Trophoblast cell (in vitro differentiated cells and primary cell): ENCODE results near the gene OR52E4.

Experiments
- DNase-seq, 2 donors: peaks; one replicate each; pipeline ENCODE4 v3.0.0-alpha.2; 2016
- H2AFZ ChIP-seq: 2 replicates; pipeline ENCODE4 v1.6.1; 2013; ENCODE audit warnings: low read length, moderate library complexity, mild to moderate bottlenecking; ENCODE audit not compliant: insufficient read depth, poor library complexity
- H2AK5ac ChIP-seq: 2 replicates; pipeline ENCODE4 v1.6.1; 2013; ENCODE audit warnings: mild to moderate bottlenecking, low read length
- H2BK120ac ChIP-seq: 2 replicates; pipeline ENCODE4 v1.6.1; 2013; ENCODE audit warnings: low read length, mild to moderate bottlenecking, moderate library complexity; ENCODE audit not compliant: insufficient read depth, poor library complexity
- H2BK12ac ChIP-seq: 2 replicates; pipeline ENCODE4 v1.6.1; 2013; ENCODE audit warnings: mild to moderate bottlenecking, low read length, moderate library complexity
- H2BK5ac ChIP-seq: 2 replicates; pipeline ENCODE4 v1.6.1; 2013; ENCODE audit warnings: low read length, low read depth, moderate library complexity, mild to moderate bottlenecking; ENCODE audit not compliant: poor library complexity
- H3K14ac ChIP-seq: 2 replicates; pipeline ENCODE4 v1.6.1; 2013; ENCODE audit warnings: mild to moderate bottlenecking, low read length
- H3K18ac ChIP-seq: 2 replicates; pipeline ENCODE4 v1.6.1; 2013; ENCODE audit warnings: mild to moderate bottlenecking, low read length
- H3K23ac ChIP-seq: 2 replicates; pipeline ENCODE4 v1.6.1; 2013; ENCODE audit warnings: low read length
- H3K27ac ChIP-seq: 2 replicates; pipeline ENCODE4 v1.5.1; 2013; ENCODE audit warnings: low read depth, mild to moderate bottlenecking, inconsistent platforms, low read length, moderate library complexity
- H3K27me3 ChIP-seq: 2 replicates; pipeline ENCODE4 v1.6.1; 2013; ENCODE audit warnings: inconsistent platforms, mild to moderate bottlenecking, low read length, moderate library complexity; ENCODE audit not compliant: insufficient read depth
- H3K36me3 ChIP-seq, 2 experiments: 1 replicate in 1 of 2; 2 replicates in 1 of 2; pipeline ENCODE4 v1.6.1; 2013; ENCODE audit warnings: low read length in 2 of 2, mild to moderate bottlenecking in 2 of 2, moderate library complexity in 1 of 2; ENCODE audit not compliant: insufficient read depth in 2 of 2, control insufficient read depth in 1 of 2
- H3K4ac ChIP-seq: 2 replicates; pipeline ENCODE4 v1.6.1; 2013; ENCODE audit warnings: low read depth, mild to moderate bottlenecking, low read length, moderate library complexity
- H3K4me1 ChIP-seq, 2 experiments: 1 replicate in 1 of 2; 2 replicates in 1 of 2; pipeline ENCODE4 v1.6.1; 2013; ENCODE audit warnings: low read length in 2 of 2, mild to moderate bottlenecking in 2 of 2, moderate library complexity in 1 of 2; ENCODE audit not compliant: insufficient read depth in 2 of 2, control insufficient read depth in 1 of 2
- H3K4me2 ChIP-seq: 2 replicates; pipeline ENCODE4 v1.6.1; 2013; ENCODE audit warnings: inconsistent platforms, mild to moderate bottlenecking, low read length, moderate library complexity
- H3K4me3 ChIP-seq: 2 replicates; pipeline ENCODE4 v1.5.1; 2013; ENCODE audit warnings: mild to moderate bottlenecking, low read depth, low read length, inconsistent platforms
- H3K79me1 ChIP-seq: one replicate; pipeline ENCODE4 v1.6.1; 2013; ENCODE audit warnings: low read length
- H3K79me2 ChIP-seq: 2 replicates; pipeline ENCODE4 v1.6.1; 2013; ENCODE audit warnings: low read length, mild to moderate bottlenecking; ENCODE audit not compliant: control insufficient read depth, insufficient read depth, poor library complexity
- H3K9ac ChIP-seq: 2 replicates; pipeline ENCODE4 v1.6.1; 2013; ENCODE audit warnings: mild to moderate bottlenecking, low read length
- H3K9me3 ChIP-seq: 2 replicates; pipeline ENCODE4 v1.6.1; 2013; ENCODE audit warnings: low read depth, mild to moderate bottlenecking, control low read depth, inconsistent platforms, low read length; ENCODE audit not compliant: insufficient read depth
- H4K12ac ChIP-seq: 2 replicates; pipeline ENCODE4 v1.6.1; 2013; ENCODE audit warnings: low read depth, mild to moderate bottlenecking, low read length, moderate library complexity
- H4K8ac ChIP-seq: 2 replicates; pipeline ENCODE4 v1.6.1; 2013; ENCODE audit warnings: low read depth, mild to moderate bottlenecking, low read length, moderate library complexity
- H4K91ac ChIP-seq: one replicate; pipeline ENCODE4 v1.6.1; 2013; ENCODE audit warnings: low read depth, mild to moderate bottlenecking, low read length, moderate library complexity
- WGBS: extraction: QIAGEN DNeasy Blood & Tissue Kit; methylation state at CpG from one replicate; pipeline ENCODE4 v1.1.7; 2013; ENCODE audit warnings: missing lambda C conversion rate; ENCODE audit not compliant: insufficient read length, insufficient coverage; ENCODE audit errors: extremely low coverage; 5-methylcytosine and 5-hydroxymethylcytosine counted together

OR52E4 gene

DNA sequence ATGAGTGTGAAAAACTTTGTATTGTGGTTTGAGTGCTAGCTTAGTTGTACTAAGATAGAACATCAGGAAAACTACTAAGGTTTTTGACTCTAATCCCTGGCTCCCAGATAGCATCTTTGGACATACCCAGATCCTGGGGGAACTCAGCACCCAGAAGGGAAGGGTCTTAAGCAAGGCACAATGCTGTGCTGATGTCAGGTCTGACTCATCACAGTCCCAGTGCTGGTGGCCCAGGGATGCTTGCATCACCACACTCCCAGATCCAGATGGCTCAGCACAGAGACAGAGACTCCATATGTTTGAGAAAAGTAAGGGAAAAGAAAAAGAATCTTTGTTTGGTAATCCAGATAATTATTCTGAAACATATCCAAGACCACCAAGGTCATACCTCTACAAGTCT, 43.4 kb downstream of the OR52E4 start:
- H3K23ac ChIP-seq, result no peak overlapping the region
- H2BK5ac ChIP-seq, result no peak overlapping the region
- H3K14ac ChIP-seq, result no peak overlapping the region
- H4K91ac ChIP-seq, result no peak overlapping the region
- no peak overlapping the region for H2BK120ac ChIP-seq
- H4K8ac ChIP-seq, result no peak overlapping the region
- H3K4me1 ChIP-seq, result no peaks in the 10 kb centered on the region
- H3K27ac ChIP-seq, result no peak overlapping the region
- no peak overlapping the region for H4K12ac ChIP-seq
- H3K4ac ChIP-seq, result no peak overlapping the region
- no peak overlapping the region for H3K9ac ChIP-seq
- H2BK12ac ChIP-seq, result no peak overlapping the region
- no peaks in the 10 kb centered on the region for H3K79me1 ChIP-seq
- no peak overlapping the region for H3K4me2 ChIP-seq
- H3K9me3 ChIP-seq, result no peaks in the 10 kb centered on the region
- no peaks in the 10 kb centered on the region for H3K27me3 ChIP-seq
- DNase-seq, result peak; percentile 21 to 35
- H3K36me3 ChIP-seq, result no peaks in the 10 kb centered on the region
- H2AFZ ChIP-seq, result no peak overlapping the region
- no peak overlapping the region for H2AK5ac ChIP-seq
- H3K79me2 ChIP-seq, result no peaks in the 10 kb centered on the region
- H3K4me3 ChIP-seq, result no peak overlapping the region
- no peak overlapping the region for H3K18ac ChIP-seq

DNA sequence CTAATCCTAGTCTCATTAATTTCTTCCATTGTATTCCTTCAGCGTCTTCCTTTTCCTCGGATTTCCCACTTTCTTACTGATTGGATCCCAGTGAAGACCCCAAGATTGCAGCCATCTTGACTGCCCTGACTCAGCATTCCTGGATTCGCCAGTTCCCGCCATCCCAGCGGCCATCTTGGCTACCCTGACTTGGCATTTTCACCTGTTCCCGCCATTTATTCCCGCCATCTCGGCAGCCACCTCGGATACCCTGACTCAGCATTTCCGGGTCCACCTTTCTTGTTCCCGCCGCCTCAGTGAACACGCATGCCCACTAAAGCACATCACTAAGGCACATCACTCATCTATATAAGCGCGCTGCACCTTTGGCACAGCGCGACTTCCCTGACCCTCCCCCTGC, 47.8 kb downstream of the OR52E4 start:
- Histone ChIP-seq H3K4me3 (no peak overlapping the region), H3K4me1 (no peaks in the 10 kb centered on the region)

DNA sequence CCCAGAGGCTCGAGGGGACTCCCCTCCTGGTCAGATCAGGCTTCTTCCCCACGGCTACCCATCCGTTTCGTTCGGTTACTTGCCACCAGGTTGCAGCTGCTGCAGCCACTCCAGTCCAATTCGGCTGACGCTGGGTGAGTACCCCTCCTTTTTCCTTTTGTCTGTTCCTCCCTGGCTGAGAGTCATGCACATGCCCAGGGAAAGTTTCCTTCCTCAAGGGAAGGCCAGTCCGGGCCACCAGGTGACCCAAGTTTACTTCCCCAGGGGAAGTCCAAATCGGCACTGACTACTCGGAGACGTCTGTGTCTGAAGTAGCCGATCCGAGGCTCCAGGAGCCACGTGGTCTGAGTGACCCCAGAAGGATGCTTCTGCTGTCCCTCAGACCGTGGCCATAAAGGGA, 48.4 kb downstream of the OR52E4 start:
- WGBS, result no CpG with 5 or more reads among the region's 15 CpGs
- Histone ChIP-seq H3K14ac (no peak overlapping the region), H3K36me3 (no peaks in the 10 kb centered on the region), H2BK5ac (no peak overlapping the region), H3K9me3 (peaks cover 10% of the 10 kb centered on the region), H3K9ac (no peak overlapping the region), H3K4me1 (no peaks in the 10 kb centered on the region), H4K12ac (no peak overlapping the region), H4K91ac (no peak overlapping the region), H3K79me2 (no peaks in the 10 kb centered on the region), H3K4me3 (no peak overlapping the region), H3K27ac (no peak overlapping the region), H2BK12ac (no peak overlapping the region), H2BK120ac (no peak overlapping the region), H3K79me1 (no peaks in the 10 kb centered on the region), H3K27me3 (no peaks in the 10 kb centered on the region), H3K4me2 (no peak overlapping the region), H4K8ac (no peak overlapping the region), H3K23ac (no peak overlapping the region), H3K18ac (no peak overlapping the region), H2AFZ (no peak overlapping the region), H3K4ac (no peak overlapping the region), H2AK5ac (no peak overlapping the region)
- DNase-seq, result no peak

More for the DNA sequence above, 47.8 kb downstream of the OR52E4 start:
- Histone ChIP-seq H3K9me3 (peaks cover 10% of the 10 kb centered on the region), H3K23ac (no peak overlapping the region), H2BK120ac (no peak overlapping the region), H3K14ac (no peak overlapping the region), H2BK5ac (no peak overlapping the region), H4K12ac (no peak overlapping the region), H2BK12ac (no peak overlapping the region), H4K91ac (no peak overlapping the region), H3K79me2 (no peaks in the 10 kb centered on the region), H3K27ac (no peak overlapping the region), H3K4me2 (no peak overlapping the region), H2AFZ (no peak overlapping the region), H2AK5ac (no peak overlapping the region), H3K18ac (no peak overlapping the region), H3K27me3 (no peaks in the 10 kb centered on the region), H3K4ac (no peak overlapping the region), H4K8ac (no peak overlapping the region), H3K9ac (no peak overlapping the region), H3K36me3 (no peaks in the 10 kb centered on the region), H3K79me1 (no peaks in the 10 kb centered on the region)
- DNase-seq, result no peak
- WGBS, result no CpG with 5 or more reads among the region's 17 CpGs

DNA sequence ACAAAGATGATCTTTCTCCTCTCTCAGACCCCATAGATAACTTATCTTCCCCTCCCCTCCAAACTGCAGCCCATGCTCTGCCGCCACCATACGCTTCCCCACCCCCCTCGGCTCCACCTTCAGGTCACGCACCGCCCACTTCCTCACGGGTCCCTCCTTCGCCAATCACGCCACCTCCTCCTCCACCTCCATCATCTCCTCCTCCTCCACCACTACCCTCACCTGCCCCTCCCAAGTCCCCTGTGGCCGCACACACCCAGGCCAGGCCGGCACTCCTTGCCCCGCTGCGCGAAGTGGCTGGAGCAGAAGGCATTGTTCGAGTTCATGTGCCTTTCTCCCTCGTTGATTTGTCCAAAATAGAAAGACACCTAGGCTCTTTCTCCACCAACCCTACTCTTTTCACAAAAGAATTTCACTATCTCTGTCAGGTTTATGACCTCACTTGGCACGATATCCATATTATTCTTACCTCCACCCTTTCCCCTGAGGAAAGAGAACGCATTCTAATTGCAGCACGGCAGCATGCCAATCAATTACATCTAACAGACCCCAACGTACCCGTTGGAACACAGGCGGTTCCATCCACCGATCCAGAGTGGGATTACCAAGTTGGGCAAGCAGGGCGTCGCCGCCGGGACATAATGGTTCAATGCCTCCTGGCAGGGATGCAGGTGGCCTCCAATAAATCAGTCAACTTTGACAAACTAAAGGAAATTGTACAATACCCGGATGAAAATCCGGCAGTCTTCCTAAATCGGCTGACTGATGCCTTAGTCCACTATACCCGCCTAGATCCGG, 49.3 kb downstream of the OR52E4 start:
- Histone ChIP-seq H3K4me2 (no peak overlapping the region), H3K27me3 (no peaks in the 10 kb centered on the region), H3K4me3 (no peak overlapping the region), H3K23ac (no peak overlapping the region), H3K79me2 (no peaks in the 10 kb centered on the region), H3K4me1 (no peaks in the 10 kb centered on the region), H2AFZ (no peak overlapping the region), H2BK5ac (no peak overlapping the region), H4K12ac (no peak overlapping the region), H3K36me3 (no peaks in the 10 kb centered on the region), H3K9ac (no peak overlapping the region), H2BK12ac (no peak overlapping the region), H3K9me3 (peaks cover 10% of the 10 kb centered on the region), H2AK5ac (no peak overlapping the region), H3K18ac (no peak overlapping the region), H3K14ac (no peak overlapping the region), H3K27ac (no peak overlapping the region), H3K4ac (no peak overlapping the region), H4K91ac (no peak overlapping the region), H3K79me1 (no peaks in the 10 kb centered on the region), H2BK120ac (no peak overlapping the region), H4K8ac (no peak overlapping the region)
- WGBS, result no CpG with 5 or more reads among the region's 31 CpGs
- no peak for DNase-seq
